ENCODE results near the gene FAM89A. TPM values are rescaled to one million over a fixed set of nuclear protein-coding genes. Genes with fewer than 3 reads are reported as not detected.

The FAM89A gene
- total and polyA plus RNA-seq, 3 donors from 2014 or later = 5.6 to 11.3 (median 8.4) TPM

DNA sequence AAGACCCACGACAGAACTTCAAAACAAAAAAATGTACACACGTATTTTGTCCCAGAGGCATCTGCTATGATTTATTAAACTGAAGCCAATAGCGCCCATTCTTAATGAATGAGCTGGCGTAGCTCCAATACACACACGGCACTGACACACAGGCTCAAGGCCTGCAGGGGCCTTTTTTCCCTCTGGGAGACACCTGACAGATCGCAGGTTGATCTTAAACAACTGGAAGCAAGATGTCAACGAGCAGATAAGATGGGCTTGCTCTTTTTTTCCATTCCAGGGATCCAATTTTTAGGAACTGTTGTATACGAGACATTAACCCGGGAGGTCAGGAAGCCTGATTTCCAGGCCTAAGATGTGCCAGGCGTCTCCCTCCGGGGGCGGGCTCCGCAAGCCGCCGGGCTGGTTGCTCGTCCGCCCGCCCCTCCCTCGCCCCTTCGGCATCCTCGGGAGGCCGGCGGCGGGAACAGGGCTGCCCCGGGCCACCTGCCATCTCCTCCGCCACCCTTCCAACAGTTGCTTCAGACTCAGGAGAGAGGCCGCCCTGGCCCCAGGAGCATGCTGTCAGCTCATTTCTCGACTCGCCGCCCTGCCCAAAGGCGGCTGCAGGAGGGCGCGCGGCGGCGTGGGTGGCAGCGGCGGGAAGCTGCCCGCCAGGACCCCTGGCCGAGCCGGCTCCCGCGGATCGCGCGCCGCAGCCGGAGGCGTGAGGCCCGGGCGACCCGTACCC lies 62.1 kb downstream of the FAM89A start:
- TF ChIP-seq, protein P1, sequence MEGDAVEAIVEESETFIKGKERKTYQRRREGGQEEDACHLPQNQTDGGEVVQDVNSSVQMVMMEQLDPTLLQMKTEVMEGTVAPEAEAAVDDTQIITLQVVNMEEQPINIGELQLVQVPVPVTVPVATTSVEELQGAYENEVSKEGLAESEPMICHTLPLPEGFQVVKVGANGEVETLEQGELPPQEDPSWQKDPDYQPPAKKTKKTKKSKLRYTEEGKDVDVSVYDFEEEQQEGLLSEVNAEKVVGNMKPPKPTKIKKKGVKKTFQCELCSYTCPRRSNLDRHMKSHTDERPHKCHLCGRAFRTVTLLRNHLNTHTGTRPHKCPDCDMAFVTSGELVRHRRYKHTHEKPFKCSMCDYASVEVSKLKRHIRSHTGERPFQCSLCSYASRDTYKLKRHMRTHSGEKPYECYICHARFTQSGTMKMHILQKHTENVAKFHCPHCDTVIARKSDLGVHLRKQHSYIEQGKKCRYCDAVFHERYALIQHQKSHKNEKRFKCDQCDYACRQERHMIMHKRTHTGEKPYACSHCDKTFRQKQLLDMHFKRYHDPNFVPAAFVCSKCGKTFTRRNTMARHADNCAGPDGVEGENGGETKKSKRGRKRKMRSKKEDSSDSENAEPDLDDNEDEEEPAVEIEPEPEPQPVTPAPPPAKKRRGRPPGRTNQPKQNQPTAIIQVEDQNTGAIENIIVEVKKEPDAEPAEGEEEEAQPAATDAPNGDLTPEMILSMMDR (IDR thresholded peaks at IDR 0.05) = no peak
- no peak for TF ChIP-seq POLR2A (IDR thresholded peaks at IDR 0.05)
- Histone ChIP-seq H3K4me3 (peak overlapping the region; percentile 71 to 82), H3K27ac (peak overlapping the region in 1 of 2 donors; percentile 56), H3K27me3 (no peaks in the 10 kb centered on the region), H3K36me3 (ENCODE audit: low read depth, missing control alignments) (no peaks in the 10 kb centered on the region), H3K4me1 (peaks cover 13% of the 10 kb centered on the region), H3K9me3 (no peaks in the 10 kb centered on the region)
- WGBS, 2 donors = 3 to 8% methylated on average over 8 to 20 of the region's 52 CpGs
- intact Hi-C loops (cut with DNase I; ENCODE audit: low total_unique reads) = no loop called here
- DNase-seq = peak; percentile 20

DNA sequence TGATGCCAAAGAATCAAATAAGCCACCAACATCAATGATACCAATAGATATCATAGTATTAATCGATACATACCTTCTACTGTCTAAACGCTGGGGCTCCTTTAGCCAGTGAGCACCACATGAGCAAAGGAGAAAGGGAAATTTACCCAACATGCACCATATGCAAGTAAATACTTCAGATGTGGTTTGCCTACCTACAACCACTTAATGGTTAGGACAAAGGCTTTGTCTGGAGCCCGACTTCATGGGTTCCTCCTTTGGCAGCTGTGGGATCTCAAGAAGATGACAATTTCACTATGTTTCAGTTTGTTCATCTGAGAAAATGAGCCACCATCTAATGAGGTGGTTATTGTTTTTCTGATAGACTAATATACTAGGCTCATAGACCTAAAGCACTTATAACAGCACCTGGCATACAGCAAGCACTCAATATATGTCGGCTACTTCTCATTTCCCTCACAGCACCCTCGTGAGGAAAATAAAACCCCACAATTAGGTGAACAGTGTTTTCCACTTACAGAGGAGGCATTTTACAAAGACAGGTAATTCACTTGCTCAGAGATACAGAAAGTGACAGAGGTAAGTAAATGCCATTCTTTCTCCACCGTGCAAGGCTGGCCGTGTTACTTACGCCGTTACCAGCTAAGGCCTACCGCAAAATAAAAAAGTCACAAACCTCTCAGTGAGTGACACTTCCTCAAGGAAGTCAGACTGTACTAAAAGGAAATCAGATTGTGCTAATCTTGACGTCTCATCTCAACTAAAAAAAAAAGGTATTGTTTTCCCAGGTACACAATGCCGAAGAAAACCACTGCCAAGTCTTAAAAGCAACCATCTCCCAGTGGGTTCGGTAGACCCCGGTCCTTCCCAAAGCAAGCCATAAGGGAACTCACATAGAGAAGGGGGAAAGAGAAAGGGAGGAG lies 63.0 kb downstream of the FAM89A start:
- no peaks in the 10 kb centered on the region for H3K9me3 ChIP-seq
- DNase-seq = no peak
- H3K36me3 ChIP-seq (ENCODE audit: low read depth, missing control alignments) = no peaks in the 10 kb centered on the region
- no peak overlapping the region for H3K4me3 ChIP-seq
- peaks cover 13% of the 10 kb centered on the region for H3K4me1 ChIP-seq
- WGBS, 2 donors = 50 to 53% methylated on average over 14 of the region's 14 CpGs
- TF ChIP-seq POLR2A (IDR thresholded peaks at IDR 0.05) = no peak
- TF ChIP-seq, protein P1 (IDR thresholded peaks at IDR 0.05) = no peak
- H3K27me3 ChIP-seq = no peaks in the 10 kb centered on the region
- intact Hi-C loops (cut with DNase I; ENCODE audit: low total_unique reads) = no loop called here
- H3K27ac ChIP-seq = no peak overlapping the region

DNA sequence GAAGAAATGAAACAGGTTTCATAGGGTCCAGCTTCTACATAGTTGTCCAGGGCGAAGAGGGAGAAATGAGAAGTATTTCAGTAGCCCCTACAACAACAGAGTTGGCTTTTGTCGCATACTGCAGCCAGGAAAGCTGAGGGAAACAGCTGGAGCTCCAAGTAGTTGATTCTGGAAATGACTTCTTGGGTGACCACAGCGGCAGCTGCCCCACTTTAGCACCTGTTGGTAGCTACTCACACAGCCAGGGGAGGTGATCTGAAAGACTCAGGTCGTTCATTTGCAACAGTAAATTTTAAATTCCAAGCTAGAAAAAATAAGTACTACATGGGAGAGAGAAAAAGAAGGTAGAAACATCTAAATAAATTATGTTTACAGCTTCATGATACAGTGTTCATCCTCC lies 63.7 kb downstream of the FAM89A start:
- Histone ChIP-seq H3K4me3 (no peak overlapping the region), H3K27ac (no peak overlapping the region), H3K4me1 (peaks cover 13% of the 10 kb centered on the region), H3K27me3 (no peaks in the 10 kb centered on the region), H3K36me3 (ENCODE audit: low read depth, missing control alignments) (no peaks in the 10 kb centered on the region), H3K9me3 (no peaks in the 10 kb centered on the region)
- no peak for DNase-seq
- intact Hi-C loops (cut with DNase I; ENCODE audit: low total_unique reads) = no loop called here
- TF ChIP-seq, protein P1 (IDR thresholded peaks at IDR 0.05) = no peak
- no peak for TF ChIP-seq POLR2A (IDR thresholded peaks at IDR 0.05)
- 79 to 87% methylated on average over 4 of the region's 4 CpGs for WGBS, 2 donors

DNA sequence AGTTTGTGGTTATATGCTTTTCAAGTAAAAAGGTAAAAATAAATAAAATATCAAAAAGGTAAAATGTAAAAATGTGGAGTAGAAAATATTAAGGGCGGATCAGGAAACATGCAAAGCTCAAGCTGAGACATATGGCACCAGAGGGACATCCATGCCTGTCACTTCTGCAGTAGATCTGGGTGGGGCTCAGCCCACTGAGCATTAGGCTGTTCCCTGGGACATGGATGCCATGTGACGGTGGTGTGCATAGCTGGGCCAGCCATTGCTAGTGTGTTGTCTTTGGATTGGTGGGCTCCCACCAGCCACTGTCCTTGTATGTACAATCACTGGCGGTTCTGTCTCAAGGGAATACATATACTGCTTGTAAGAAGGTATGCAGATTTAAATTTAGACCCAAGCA lies 64.4 kb downstream of the FAM89A start:
- WGBS, 2 donors = 84 to 90% methylated on average over 2 to 3 of the region's 3 CpGs
- no peak for DNase-seq
- H3K36me3 ChIP-seq (ENCODE audit: low read depth, missing control alignments) = no peaks in the 10 kb centered on the region
- H3K4me3 ChIP-seq = no peak overlapping the region
- H3K9me3 ChIP-seq = no peaks in the 10 kb centered on the region
- H3K4me1 ChIP-seq = peaks cover 13% of the 10 kb centered on the region
- no peak for TF ChIP-seq POLR2A (IDR thresholded peaks at IDR 0.05)
- TF ChIP-seq, protein P1 (IDR thresholded peaks at IDR 0.05) = no peak
- no peak overlapping the region for H3K27ac ChIP-seq
- intact Hi-C loops (cut with DNase I; ENCODE audit: low total_unique reads) = no loop called here
- H3K27me3 ChIP-seq = no peaks in the 10 kb centered on the region
